Hepatocyte (in vitro differentiated cells): ENCODE measurements around the gene HLA-DPB1.

Experiments
- EZH2 ChIP-seq: fragments of 200-600 bp; sonication (generic); IDR thresholded peaks from 2 replicates; pipeline ENCODE4 v1.6.1; 2016; ENCODE audit warnings: antibody characterized with exemption, mild to moderate bottlenecking, borderline replicate concordance
- TF ChIP-seq, protein P1 (sequence below): fragments of 200-600 bp; sonication (generic); IDR thresholded peaks from 2 replicates; pipeline ENCODE4 v1.5.1; 2016; ENCODE audit warnings: antibody characterized with exemption, mild to moderate bottlenecking; ENCODE audit not compliant: poor library complexity

- TF ChIP-seq, protein P1, sequence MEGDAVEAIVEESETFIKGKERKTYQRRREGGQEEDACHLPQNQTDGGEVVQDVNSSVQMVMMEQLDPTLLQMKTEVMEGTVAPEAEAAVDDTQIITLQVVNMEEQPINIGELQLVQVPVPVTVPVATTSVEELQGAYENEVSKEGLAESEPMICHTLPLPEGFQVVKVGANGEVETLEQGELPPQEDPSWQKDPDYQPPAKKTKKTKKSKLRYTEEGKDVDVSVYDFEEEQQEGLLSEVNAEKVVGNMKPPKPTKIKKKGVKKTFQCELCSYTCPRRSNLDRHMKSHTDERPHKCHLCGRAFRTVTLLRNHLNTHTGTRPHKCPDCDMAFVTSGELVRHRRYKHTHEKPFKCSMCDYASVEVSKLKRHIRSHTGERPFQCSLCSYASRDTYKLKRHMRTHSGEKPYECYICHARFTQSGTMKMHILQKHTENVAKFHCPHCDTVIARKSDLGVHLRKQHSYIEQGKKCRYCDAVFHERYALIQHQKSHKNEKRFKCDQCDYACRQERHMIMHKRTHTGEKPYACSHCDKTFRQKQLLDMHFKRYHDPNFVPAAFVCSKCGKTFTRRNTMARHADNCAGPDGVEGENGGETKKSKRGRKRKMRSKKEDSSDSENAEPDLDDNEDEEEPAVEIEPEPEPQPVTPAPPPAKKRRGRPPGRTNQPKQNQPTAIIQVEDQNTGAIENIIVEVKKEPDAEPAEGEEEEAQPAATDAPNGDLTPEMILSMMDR, result no peak
- no peak for TF ChIP-seq EZH2
Observed at GRCh38 chr6:33075568-33076405, at the start of gene HLA-DPB1.
